ENCODE measurements around the gene GAB2. TPM values are rescaled to one million over a fixed set of nuclear protein-coding genes. Genes with fewer than 3 reads are reported as not detected.

GAB2 gene
- total RNA-seq, 3 donors from 2014 or later, result 21.5 to 36.1 (median 26.6) TPM

DNA sequence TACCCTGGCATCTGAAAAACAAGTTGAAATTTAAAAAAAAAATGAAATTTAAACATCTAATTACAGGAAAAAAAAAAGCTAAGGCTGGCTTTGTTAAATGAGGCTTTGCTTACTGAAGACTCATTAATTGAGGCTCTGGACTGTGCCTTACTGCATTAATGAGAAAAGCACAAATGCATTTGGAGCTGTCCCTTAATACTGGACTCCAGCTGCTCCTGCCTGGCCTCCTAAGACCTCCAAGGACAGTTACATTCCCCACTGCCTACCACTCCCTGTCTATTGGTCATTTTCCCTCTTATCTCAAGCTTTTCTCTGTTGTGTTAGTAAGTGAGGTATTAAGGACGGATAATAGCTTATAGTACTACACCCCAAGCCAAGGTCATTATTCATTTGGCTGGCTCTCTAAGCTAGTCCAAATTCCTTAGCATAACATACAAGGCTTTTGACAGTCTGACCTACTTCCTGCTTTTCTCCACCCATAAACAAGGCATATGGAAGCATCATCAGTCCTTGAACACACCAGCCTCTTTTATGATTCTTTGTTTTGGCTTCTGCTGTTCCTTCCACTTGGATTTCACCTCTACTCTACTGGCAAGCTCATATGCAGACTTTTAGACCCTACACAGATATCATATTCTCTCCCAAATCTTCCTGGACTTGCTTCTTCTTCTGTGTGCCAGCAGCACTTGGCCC is 166.4 kb downstream of the GAB2 start:
- no peak overlapping the region for H3K4me3 ChIP-seq
- H3K4me1 ChIP-seq (ENCODE audit: low read depth), result peaks cover 8% of the 10 kb centered on the region
- no peak for DNase-seq
- no peaks in the 10 kb centered on the region for H3K9me3 ChIP-seq
- H3K36me3 ChIP-seq (ENCODE audit: low read depth), result no peaks in the 10 kb centered on the region
- intact Hi-C loops (cut with DNase I, micrococcal nuclease), result no loop called here
- TF ChIP-seq, protein P1, sequence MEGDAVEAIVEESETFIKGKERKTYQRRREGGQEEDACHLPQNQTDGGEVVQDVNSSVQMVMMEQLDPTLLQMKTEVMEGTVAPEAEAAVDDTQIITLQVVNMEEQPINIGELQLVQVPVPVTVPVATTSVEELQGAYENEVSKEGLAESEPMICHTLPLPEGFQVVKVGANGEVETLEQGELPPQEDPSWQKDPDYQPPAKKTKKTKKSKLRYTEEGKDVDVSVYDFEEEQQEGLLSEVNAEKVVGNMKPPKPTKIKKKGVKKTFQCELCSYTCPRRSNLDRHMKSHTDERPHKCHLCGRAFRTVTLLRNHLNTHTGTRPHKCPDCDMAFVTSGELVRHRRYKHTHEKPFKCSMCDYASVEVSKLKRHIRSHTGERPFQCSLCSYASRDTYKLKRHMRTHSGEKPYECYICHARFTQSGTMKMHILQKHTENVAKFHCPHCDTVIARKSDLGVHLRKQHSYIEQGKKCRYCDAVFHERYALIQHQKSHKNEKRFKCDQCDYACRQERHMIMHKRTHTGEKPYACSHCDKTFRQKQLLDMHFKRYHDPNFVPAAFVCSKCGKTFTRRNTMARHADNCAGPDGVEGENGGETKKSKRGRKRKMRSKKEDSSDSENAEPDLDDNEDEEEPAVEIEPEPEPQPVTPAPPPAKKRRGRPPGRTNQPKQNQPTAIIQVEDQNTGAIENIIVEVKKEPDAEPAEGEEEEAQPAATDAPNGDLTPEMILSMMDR (IDR thresholded peaks at IDR 0.05), result no peak
- peak; percentile 90 for ATAC-seq

GRCh38 chr11:78250099-78250498 is 167.5 kb downstream of the GAB2 start:
- no peak for DNase-seq
- Histone ChIP-seq H3K36me3 (ENCODE audit: low read depth) (no peaks in the 10 kb centered on the region), H3K4me3 (no peak overlapping the region), H3K4me1 (ENCODE audit: low read depth) (peaks cover 8% of the 10 kb centered on the region), H3K9me3 (no peaks in the 10 kb centered on the region)
- ATAC-seq, result no peak
- TF ChIP-seq, protein P1 (IDR thresholded peaks at IDR 0.05), result no peak
- intact Hi-C loops (cut with DNase I, micrococcal nuclease), result no loop called here

DNA sequence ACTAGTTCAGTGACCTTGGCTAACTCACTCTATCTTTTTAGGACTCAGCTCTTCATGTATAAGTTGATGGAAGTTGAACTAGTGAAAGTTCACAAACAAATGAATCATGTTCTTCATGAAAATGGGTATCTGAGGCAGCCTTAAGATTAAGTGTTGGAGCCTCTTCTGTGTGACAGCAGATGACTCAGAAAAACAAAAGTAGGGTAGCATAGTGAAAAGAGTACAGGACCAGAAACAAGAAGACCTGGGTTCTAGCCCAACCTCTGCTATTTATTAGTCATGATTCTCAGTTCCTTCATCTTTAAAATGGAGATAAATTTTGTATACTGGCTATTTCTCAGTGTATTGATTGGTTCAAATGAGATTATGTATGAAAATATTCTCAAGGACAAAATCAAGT is 168.7 kb downstream of the GAB2 start:
- TF ChIP-seq, protein P1 (IDR thresholded peaks at IDR 0.05), result no peak
- Histone ChIP-seq H3K4me1 (ENCODE audit: low read depth) (peaks cover 8% of the 10 kb centered on the region), H3K9me3 (no peaks in the 10 kb centered on the region), H3K36me3 (ENCODE audit: low read depth) (no peaks in the 10 kb centered on the region), H3K4me3 (no peak overlapping the region)
- DNase-seq (no peak), ATAC-seq (no peak)
- intact Hi-C loops (cut with DNase I, micrococcal nuclease), result no loop called here

GRCh38 chr11:78248191-78248590 is 169.4 kb downstream of the GAB2 start:
- TF ChIP-seq, protein P1 (IDR thresholded peaks at IDR 0.05), result no peak
- H3K4me3 ChIP-seq, result no peak overlapping the region
- DNase-seq (no peak), ATAC-seq (no peak)
- H3K9me3 ChIP-seq, result no peaks in the 10 kb centered on the region
- no peaks in the 10 kb centered on the region for H3K36me3 ChIP-seq (ENCODE audit: low read depth)
- peaks cover 8% of the 10 kb centered on the region for H3K4me1 ChIP-seq (ENCODE audit: low read depth)
- intact Hi-C loops (cut with DNase I, micrococcal nuclease), result no loop called here

- TF ChIP-seq, protein P1 (IDR thresholded peaks at IDR 0.05), result no peak
- DNase-seq, result no peak
- Histone ChIP-seq H3K36me3 (ENCODE audit: low read depth) (no peaks in the 10 kb centered on the region), H3K4me3 (no peak overlapping the region), H3K4me1 (ENCODE audit: low read depth) (no peaks in the 10 kb centered on the region), H3K9me3 (no peaks in the 10 kb centered on the region)
- ATAC-seq, result no peak
- intact Hi-C loops (cut with DNase I, micrococcal nuclease), result no loop called here
Observed at GRCh38 chr11:78244546-78245255, 172.9 kb downstream of the GAB2 start.
